ENCODE results near the gene MDM1.

DNA sequence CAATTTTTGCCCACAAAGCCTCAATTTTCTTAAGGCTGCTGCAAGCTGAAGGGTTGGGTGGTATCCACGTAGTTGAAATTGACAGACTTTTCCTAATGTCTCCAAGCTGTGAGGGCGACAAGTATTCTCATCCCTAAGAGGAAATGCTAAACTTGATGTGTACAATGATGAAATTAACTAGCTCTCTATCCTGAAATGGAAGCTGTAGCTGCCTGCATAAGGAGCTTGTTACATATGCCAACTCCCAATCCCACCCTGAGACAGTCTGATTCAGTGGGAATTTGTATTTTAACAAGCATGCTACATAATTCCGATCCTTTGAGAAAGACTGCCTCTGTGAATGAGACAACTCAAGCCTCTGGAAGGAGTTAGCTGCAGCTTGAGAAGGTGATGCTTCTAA, 45.7 kb upstream of the MDM1 start:
- TF ChIP-seq, protein P1, sequence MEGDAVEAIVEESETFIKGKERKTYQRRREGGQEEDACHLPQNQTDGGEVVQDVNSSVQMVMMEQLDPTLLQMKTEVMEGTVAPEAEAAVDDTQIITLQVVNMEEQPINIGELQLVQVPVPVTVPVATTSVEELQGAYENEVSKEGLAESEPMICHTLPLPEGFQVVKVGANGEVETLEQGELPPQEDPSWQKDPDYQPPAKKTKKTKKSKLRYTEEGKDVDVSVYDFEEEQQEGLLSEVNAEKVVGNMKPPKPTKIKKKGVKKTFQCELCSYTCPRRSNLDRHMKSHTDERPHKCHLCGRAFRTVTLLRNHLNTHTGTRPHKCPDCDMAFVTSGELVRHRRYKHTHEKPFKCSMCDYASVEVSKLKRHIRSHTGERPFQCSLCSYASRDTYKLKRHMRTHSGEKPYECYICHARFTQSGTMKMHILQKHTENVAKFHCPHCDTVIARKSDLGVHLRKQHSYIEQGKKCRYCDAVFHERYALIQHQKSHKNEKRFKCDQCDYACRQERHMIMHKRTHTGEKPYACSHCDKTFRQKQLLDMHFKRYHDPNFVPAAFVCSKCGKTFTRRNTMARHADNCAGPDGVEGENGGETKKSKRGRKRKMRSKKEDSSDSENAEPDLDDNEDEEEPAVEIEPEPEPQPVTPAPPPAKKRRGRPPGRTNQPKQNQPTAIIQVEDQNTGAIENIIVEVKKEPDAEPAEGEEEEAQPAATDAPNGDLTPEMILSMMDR (IDR thresholded peaks at IDR 0.05; ENCODE audit: low read depth, low read length, missing input control), result no peak
- TF ChIP-seq HNF4A (conservative IDR thresholded peaks at IDR 0.05) (no peak), TAF1 (conservative IDR thresholded peaks at IDR 0.05) (no peak), SP1 (IDR thresholded peaks at IDR 0.05) (no peak), GABPA (IDR thresholded peaks at IDR 0.05 in 1 of 2, conservative IDR thresholded peaks at IDR 0.05 in 1 of 2) (no peak), YY1 (IDR thresholded peaks at IDR 0.05) (no peak)
- TF ChIP-seq, protein P2, sequence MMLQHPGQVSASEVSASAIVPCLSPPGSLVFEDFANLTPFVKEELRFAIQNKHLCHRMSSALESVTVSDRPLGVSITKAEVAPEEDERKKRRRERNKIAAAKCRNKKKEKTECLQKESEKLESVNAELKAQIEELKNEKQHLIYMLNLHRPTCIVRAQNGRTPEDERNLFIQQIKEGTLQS (IDR thresholded peaks at IDR 0.05), result no peak
